Measurements from ENCODE around the gene COL1A1. TPM values are rescaled to one million over a fixed set of nuclear protein-coding genes. Genes with fewer than 3 reads are reported as not detected.

Gene COL1A1
- total RNA-seq, 1 donor from 2014 or later = 12,796 TPM

- Mint-ChIP-seq H3K27ac (ENCODE audit: unreplicated experiment) (peak overlapping the region; percentile 77), H3K27me3 (ENCODE audit: low read depth, unreplicated experiment) (no peaks in the 10 kb centered on the region), H3K4me1 (ENCODE audit: low read depth, unreplicated experiment) (peaks cover 8% of the 10 kb centered on the region), H3K36me3 (ENCODE audit: low read depth, unreplicated experiment) (peaks cover 4% of the 10 kb centered on the region), H3K9me3 (ENCODE audit: unreplicated experiment) (no peaks in the 10 kb centered on the region), H3K4me3 (ENCODE audit: unreplicated experiment) (peak overlapping the region; percentile 87)
- peaks cover 22% of the 10 kb centered on the region for H4K20me1 ChIP-seq (ENCODE audit: insufficient read depth, low read length)
- no peaks in the 10 kb centered on the region for H3K36me3 ChIP-seq (ENCODE audit: insufficient read depth, low read length)
- FAIRE-seq (no peak), DNase-seq (ENCODE audit: low read depth) (peak; percentile 80)
- peak overlapping the region; percentile 47 for H3K4me3 ChIP-seq (ENCODE audit: insufficient read depth, low read depth, low read length)
- H3K79me2 ChIP-seq (ENCODE audit: insufficient read depth, low read length) = peaks cover 37% of the 10 kb centered on the region
- H2AFZ ChIP-seq (ENCODE audit: low read depth, low read length) = peak overlapping the region; percentile 75
- peak overlapping the region; percentile 89 for H3K4me2 ChIP-seq (ENCODE audit: low read length)
- peaks cover 29% of the 10 kb centered on the region for H3K4me1 ChIP-seq (ENCODE audit: insufficient read depth, low read length)
- peak overlapping the region; percentile 68 for H3K9ac ChIP-seq (ENCODE audit: low read length)
- no peak for TF ChIP-seq EZH2 (IDR thresholded peaks at IDR 0.05; ENCODE audit: insufficient read depth, low read length)
- TF ChIP-seq, protein P1, sequence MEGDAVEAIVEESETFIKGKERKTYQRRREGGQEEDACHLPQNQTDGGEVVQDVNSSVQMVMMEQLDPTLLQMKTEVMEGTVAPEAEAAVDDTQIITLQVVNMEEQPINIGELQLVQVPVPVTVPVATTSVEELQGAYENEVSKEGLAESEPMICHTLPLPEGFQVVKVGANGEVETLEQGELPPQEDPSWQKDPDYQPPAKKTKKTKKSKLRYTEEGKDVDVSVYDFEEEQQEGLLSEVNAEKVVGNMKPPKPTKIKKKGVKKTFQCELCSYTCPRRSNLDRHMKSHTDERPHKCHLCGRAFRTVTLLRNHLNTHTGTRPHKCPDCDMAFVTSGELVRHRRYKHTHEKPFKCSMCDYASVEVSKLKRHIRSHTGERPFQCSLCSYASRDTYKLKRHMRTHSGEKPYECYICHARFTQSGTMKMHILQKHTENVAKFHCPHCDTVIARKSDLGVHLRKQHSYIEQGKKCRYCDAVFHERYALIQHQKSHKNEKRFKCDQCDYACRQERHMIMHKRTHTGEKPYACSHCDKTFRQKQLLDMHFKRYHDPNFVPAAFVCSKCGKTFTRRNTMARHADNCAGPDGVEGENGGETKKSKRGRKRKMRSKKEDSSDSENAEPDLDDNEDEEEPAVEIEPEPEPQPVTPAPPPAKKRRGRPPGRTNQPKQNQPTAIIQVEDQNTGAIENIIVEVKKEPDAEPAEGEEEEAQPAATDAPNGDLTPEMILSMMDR (IDR thresholded peaks at IDR 0.05; ENCODE audit: insufficient read depth, low read depth, low read length) = no peak
- peak overlapping the region; percentile 52 for H3K27ac ChIP-seq (ENCODE audit: low read depth, low read length)
- no peaks in the 10 kb centered on the region for H3K9me3 ChIP-seq (ENCODE audit: insufficient read depth, low read depth, low read length)
- no peaks in the 10 kb centered on the region for H3K27me3 ChIP-seq (ENCODE audit: insufficient read depth, low read length)
Measured at GRCh38 chr17:50151937-50152547, 49.4 kb downstream of the COL1A1 start.

GRCh38 chr17:50151041-50151936 is 50.1 kb downstream of the COL1A1 start:
- no peak for FAIRE-seq
- Histone ChIP-seq H3K27me3 (ENCODE audit: insufficient read depth, low read length) (no peaks in the 10 kb centered on the region), H3K79me2 (ENCODE audit: insufficient read depth, low read length) (peaks cover 44% of the 10 kb centered on the region), H3K27ac (ENCODE audit: low read depth, low read length) (peak overlapping the region; percentile 39), H3K9ac (ENCODE audit: low read length) (peak overlapping the region; percentile 90), H3K4me3 (ENCODE audit: insufficient read depth, low read depth, low read length) (peak overlapping the region; percentile 71), H3K9me3 (ENCODE audit: insufficient read depth, low read depth, low read length) (no peaks in the 10 kb centered on the region), H3K4me1 (ENCODE audit: insufficient read depth, low read length) (peaks cover 37% of the 10 kb centered on the region), H3K36me3 (ENCODE audit: insufficient read depth, low read length) (no peaks in the 10 kb centered on the region), H2AFZ (ENCODE audit: low read depth, low read length) (peak overlapping the region; percentile 15), H3K4me2 (ENCODE audit: low read length) (peak overlapping the region; percentile 89), H4K20me1 (ENCODE audit: insufficient read depth, low read length) (peaks cover 30% of the 10 kb centered on the region)
- no peak for TF ChIP-seq EZH2 (IDR thresholded peaks at IDR 0.05; ENCODE audit: insufficient read depth, low read length)
- TF ChIP-seq, protein P1 (IDR thresholded peaks at IDR 0.05; ENCODE audit: insufficient read depth, low read depth, low read length) = peak; percentile 27
- Mint-ChIP-seq H3K27me3 (ENCODE audit: low read depth, unreplicated experiment) (no peaks in the 10 kb centered on the region), H3K36me3 (ENCODE audit: low read depth, unreplicated experiment) (peaks cover 7% of the 10 kb centered on the region), H3K9me3 (ENCODE audit: unreplicated experiment) (no peaks in the 10 kb centered on the region), H3K27ac (ENCODE audit: unreplicated experiment) (peak overlapping the region; percentile 92), H3K4me1 (ENCODE audit: low read depth, unreplicated experiment) (peaks cover 14% of the 10 kb centered on the region), H3K4me3 (ENCODE audit: unreplicated experiment) (peak overlapping the region; percentile 87)
- DNase-seq (ENCODE audit: low read depth) = peak; percentile 82
